Thymus (tissue), 11 donors: Measurements from ENCODE around the gene AMELX. TPM values are rescaled to one million over a fixed set of nuclear protein-coding genes. Genes with fewer than 3 reads are reported as not detected.

ENCODE experiments used
- DNase-seq, 9 donors: peaks; one replicate each; pipeline ENCODE4 v3.0.0-alpha.2; 2013; ENCODE audit warnings: low spot score in 9 of 9, low read depth in 6 of 9, missing footprints in 1 of 9
- H3K27ac ChIP-seq, 2 donors: one replicate each; pipeline ENCODE4 v1.5.1; 2013; ENCODE audit warnings: control low read depth in 1 of 2, low read depth in 1 of 2, low read length in 1 of 2, mild to moderate bottlenecking in 1 of 2, moderate library complexity in 1 of 2
- H3K27me3 ChIP-seq, 2 donors: one replicate each; pipeline ENCODE4 v1.5.1; 2013; ENCODE audit warnings: low read length in 1 of 2; ENCODE audit not compliant: control insufficient read depth in 2 of 2, insufficient read depth in 1 of 2
- H3K36me3 ChIP-seq, 2 donors: one replicate each; pipeline ENCODE4 v1.5.1; 2013; ENCODE audit warnings: low read length in 1 of 2, mild to moderate bottlenecking in 1 of 2, moderate library complexity in 1 of 2; ENCODE audit not compliant: control insufficient read depth in 2 of 2, insufficient read depth in 2 of 2
- H3K4me1 ChIP-seq, 2 donors: one replicate each; pipeline ENCODE4 v1.5.1; 2013; ENCODE audit warnings: low read length in 2 of 2; ENCODE audit not compliant: control insufficient read depth in 2 of 2, insufficient read depth in 2 of 2
- H3K4me3 ChIP-seq, 2 donors: one replicate each; pipeline ENCODE4 v1.5.1; 2013; ENCODE audit warnings: low read length in 2 of 2, control low read depth in 1 of 2, mild to moderate bottlenecking in 1 of 2
- H3K9me3 ChIP-seq, 2 donors: one replicate each; pipeline ENCODE4 v1.5.1; 2013; ENCODE audit warnings: low read length in 1 of 2, mild to moderate bottlenecking in 1 of 2; ENCODE audit not compliant: control insufficient read depth in 2 of 2, insufficient read depth in 1 of 2
- WGBS: extraction: QIAGEN DNeasy Blood & Tissue Kit; methylation state at CpG from one replicate; pipeline ENCODE4 v1.1.7; 2013; 5-methylcytosine and 5-hydroxymethylcytosine counted together
- polyA plus RNA-seq: library from polyadenylated mRNA; stranded (reverse); fragments of 200-250 nt; gene quantifications from one replicate; pipeline ENCODE4 v1.2.3, GENCODE V29; 2013
- total RNA-seq: library from RNA; stranded (reverse); fragments of 120-200 nt; gene quantifications from one replicate; pipeline ENCODE4 v1.2.4, GENCODE V29; 2013
- donor health status: healthy.

AMELX gene
- total and polyA plus RNA-seq, 2 donors: 0.14 TPM; not detected in 1

GRCh38 chrX:11347300-11347699 lies 54.1 kb downstream of the AMELX start:
- DNase-seq: no peak
- H3K4me1 ChIP-seq: no peaks in the 10 kb centered on the region
- no peaks in the 10 kb centered on the region for H3K27me3 ChIP-seq
- H3K9me3 ChIP-seq: no peaks in the 10 kb centered on the region
- no peak overlapping the region for H3K4me3 ChIP-seq
- H3K27ac ChIP-seq: no peak overlapping the region
- no peaks in the 10 kb centered on the region for H3K36me3 ChIP-seq
- WGBS: 78% methylated on average over 3 of the region's 3 CpGs

GRCh38 chrX:11349020-11349419 lies 55.8 kb downstream of the AMELX start:
- Histone ChIP-seq H3K4me3 (no peak overlapping the region), H3K27me3 (no peaks in the 10 kb centered on the region), H3K27ac (no peak overlapping the region), H3K9me3 (no peaks in the 10 kb centered on the region), H3K4me1 (no peaks in the 10 kb centered on the region), H3K36me3 (no peaks in the 10 kb centered on the region)
- no peak for DNase-seq
- WGBS: 100% methylated on average over 1 of the region's 1 CpG

GRCh38 chrX:11349661-11350337 lies 56.6 kb downstream of the AMELX start:
- no peak overlapping the region for H3K27ac ChIP-seq
- H3K36me3 ChIP-seq: no peaks in the 10 kb centered on the region
- H3K9me3 ChIP-seq: no peaks in the 10 kb centered on the region
- H3K27me3 ChIP-seq: no peaks in the 10 kb centered on the region
- WGBS: 76% methylated on average over 2 of the region's 2 CpGs
- H3K4me1 ChIP-seq: no peaks in the 10 kb centered on the region
- H3K4me3 ChIP-seq: no peak overlapping the region
- DNase-seq: no peak

Other genes starting within 250 kb of the AMELX start
- gene HCCS, start 182.1 kb upstream of the AMELX start, total RNA-seq: 15.7 TPM
- 15.3 TPM for gene HCCS, start 182.1 kb upstream of the AMELX start, polyA plus RNA-seq